ENCODE data around the gene FRS2.

- TF ChIP-seq EP300 (IDR thresholded peaks at IDR 0.05; ENCODE audit: low read depth), result no peak
- TF ChIP-seq, protein P1, sequence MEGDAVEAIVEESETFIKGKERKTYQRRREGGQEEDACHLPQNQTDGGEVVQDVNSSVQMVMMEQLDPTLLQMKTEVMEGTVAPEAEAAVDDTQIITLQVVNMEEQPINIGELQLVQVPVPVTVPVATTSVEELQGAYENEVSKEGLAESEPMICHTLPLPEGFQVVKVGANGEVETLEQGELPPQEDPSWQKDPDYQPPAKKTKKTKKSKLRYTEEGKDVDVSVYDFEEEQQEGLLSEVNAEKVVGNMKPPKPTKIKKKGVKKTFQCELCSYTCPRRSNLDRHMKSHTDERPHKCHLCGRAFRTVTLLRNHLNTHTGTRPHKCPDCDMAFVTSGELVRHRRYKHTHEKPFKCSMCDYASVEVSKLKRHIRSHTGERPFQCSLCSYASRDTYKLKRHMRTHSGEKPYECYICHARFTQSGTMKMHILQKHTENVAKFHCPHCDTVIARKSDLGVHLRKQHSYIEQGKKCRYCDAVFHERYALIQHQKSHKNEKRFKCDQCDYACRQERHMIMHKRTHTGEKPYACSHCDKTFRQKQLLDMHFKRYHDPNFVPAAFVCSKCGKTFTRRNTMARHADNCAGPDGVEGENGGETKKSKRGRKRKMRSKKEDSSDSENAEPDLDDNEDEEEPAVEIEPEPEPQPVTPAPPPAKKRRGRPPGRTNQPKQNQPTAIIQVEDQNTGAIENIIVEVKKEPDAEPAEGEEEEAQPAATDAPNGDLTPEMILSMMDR (IDR thresholded peaks at IDR 0.05), result no peak
Measured at GRCh38 chr12:69456239-69456638, 13.9 kb upstream of the FRS2 start.
